GM18511 (cell line): ENCODE measurements around the gene ALG10.
"Not testable (repeated sequence)": the region's sequence is repeated elsewhere in the genome, so short reads cannot be mapped to it uniquely, and the experiment has no call there.

Experiments used
- ATAC-seq: cut with Tn5 transposase; IDR thresholded peaks from one replicate; pipeline ENCODE4 v1.9.1; 2021; ENCODE audit warnings: mild to moderate bottlenecking, moderate library complexity; ENCODE audit not compliant: unreplicated experiment

Gene ALG10

GRCh38 chr12:34022079-34022830 is at the start of gene ALG10:
TSS of gene ALG10 (plus strand) at chr12:34022496. CDS start at chr12:34022600, 104 bp downstream.
- peak; percentile 100 for ATAC-seq

GRCh38 chr12:33972884-33973283 is 49.4 kb upstream of the ALG10 start:
- ATAC-seq: not testable (repeated sequence)

GRCh38 chr12:33977887-33978286 is 44.4 kb upstream of the ALG10 start:
- ATAC-seq: no peak

GRCh38 chr12:33988197-33988805 is 34.0 kb upstream of the ALG10 start:
- no peak for ATAC-seq

- ATAC-seq: no peak
Observed at GRCh38 chr12:33988913-33989312, 33.4 kb upstream of the ALG10 start.

GRCh38 chr12:33994857-33995808 is 27.2 kb upstream of the ALG10 start:
- ATAC-seq: no peak

GRCh38 chr12:34008835-34009234 is 13.5 kb upstream of the ALG10 start:
- ATAC-seq: not testable (repeated sequence)

GRCh38 chr12:34016361-34016760 is 5.9 kb upstream of the ALG10 start:
- no peak for ATAC-seq

GRCh38 chr12:34021071-34021470 is 1.2 kb upstream of the ALG10 start:
- ATAC-seq: no peak

- not testable (repeated sequence) for ATAC-seq
Observed at GRCh38 chr12:34027661-34028060, 5.4 kb downstream of the ALG10 start.

- ATAC-seq: no peak
Observed at GRCh38 chr12:34030591-34030990, 8.3 kb downstream of the ALG10 start.

GRCh38 chr12:34033628-34034296 is 11.5 kb downstream of the ALG10 start:
- ATAC-seq: peak; percentile 57

GRCh38 chr12:34038357-34038756 is 16.1 kb downstream of the ALG10 start:
- not testable (repeated sequence) for ATAC-seq

GRCh38 chr12:34046570-34046969 is 24.3 kb downstream of the ALG10 start:
- no peak for ATAC-seq

GRCh38 chr12:34047855-34048254 is 25.6 kb downstream of the ALG10 start:
- ATAC-seq: not testable (repeated sequence)

GRCh38 chr12:34048714-34049113 is 26.4 kb downstream of the ALG10 start:
- ATAC-seq: no peak

GRCh38 chr12:34051486-34051885 is 29.2 kb downstream of the ALG10 start:
- no peak for ATAC-seq

- no peak for ATAC-seq
Observed at GRCh38 chr12:34054938-34055337, 32.6 kb downstream of the ALG10 start.
